ENCODE results near the gene CCDC86. TPM values are rescaled to one million over a fixed set of nuclear protein-coding genes. Genes with fewer than 3 reads are reported as not detected.

The CCDC86 gene
- polyA plus RNA-seq, 1 of the 3 experiments (the other 2 are of a cell fraction) = 34.7 TPM

GRCh38 chr11:60854847-60855725 lies 13.2 kb downstream of the CCDC86 start:
- TF ChIP-seq NRF1 (IDR thresholded peaks at IDR 0.05; ENCODE audit: low read depth, low read length) (no peak), FOXJ3 (CRISPR knock-in tag; IDR thresholded peaks at IDR 0.05) (no peak), IRF3 (IDR thresholded peaks at IDR 0.05; ENCODE audit: low read depth, low read length) (no peak), MEF2A (IDR thresholded peaks at IDR 0.05; ENCODE audit: borderline replicate concordance, low read depth) (no peak), RFX5 (IDR thresholded peaks at IDR 0.05; ENCODE audit: low read length) (no peak), FOSL2 (IDR thresholded peaks at IDR 0.05; ENCODE audit: borderline replicate concordance, low read depth) (no peak), EZH2phosphoT487 (IDR thresholded peaks at IDR 0.05; ENCODE audit: borderline replicate concordance, low read depth) (no peak), NFIC (IDR thresholded peaks at IDR 0.05; ENCODE audit: borderline replicate concordance) (no peak), FOXM1 (IDR thresholded peaks at IDR 0.05; ENCODE audit: low read depth) (no peak), TEAD4 (IDR thresholded peaks at IDR 0.05; ENCODE audit: borderline replicate concordance, insufficient read depth) (no peak), CHD2 (IDR thresholded peaks at IDR 0.05; ENCODE audit: low read length, partially characterized antibody) (no peak), POLR2AphosphoS5 (IDR thresholded peaks at IDR 0.05; ENCODE audit: low read depth, low read length) (no peak), SMC3 (IDR thresholded peaks at IDR 0.05; ENCODE audit: low read depth, low read length) (no peak), MXI1 (IDR thresholded peaks at IDR 0.05; ENCODE audit: low read depth, low read length) (no peak), GABPA (IDR thresholded peaks at IDR 0.05; ENCODE audit: low read depth) (no peak)
- H3K9me3 ChIP-seq = no peaks in the 10 kb centered on the region
- H3K4me2 ChIP-seq = no peak overlapping the region
- no peaks in the 10 kb centered on the region for H3K79me2 ChIP-seq (ENCODE audit: insufficient read depth)
- H4K20me1 ChIP-seq (ENCODE audit: insufficient read depth) = no peaks in the 10 kb centered on the region
- 67% methylated on average over 7 of the region's 8 CpGs for WGBS (ENCODE audit: low lambda C conversion rate)
- no peaks in the 10 kb centered on the region for H3K27me3 ChIP-seq (ENCODE audit: insufficient read depth)
- CTCF ChIA-PET = interaction anchor here (1.0 to 2.5 kb wide), 4 partner anchors 10 to 80 kb away, joined by 3 to 13 read pairs (median 6); no protein-coding TSS in a partner anchor
- POLR2A ChIA-PET = interaction anchor here (0.5 kb wide), 1 partner anchor 544 kb away, joined by 3 read pairs; no protein-coding TSS in a partner anchor
- H3K27ac ChIP-seq (ENCODE audit: low read depth in 2 of 2, low read length in 1 of 2) = no peak overlapping the region
- no peak overlapping the region for H3K9ac ChIP-seq
- no peaks in the 10 kb centered on the region for H3F3A ChIP-seq (replicated peaks; ENCODE audit: insufficient read depth)
- H3K4me1 ChIP-seq (ENCODE audit: control insufficient read depth in 1 of 2, insufficient read depth in 2 of 2, low read depth in 1 of 2, low read length in 1 of 2) = no peaks in the 10 kb centered on the region
- H2AFZ ChIP-seq (ENCODE audit: low read depth) = no peak overlapping the region
- no peak overlapping the region for H3K4me3 ChIP-seq (ENCODE audit: low read depth in 2 of 2, low read length in 1 of 2)
- no peaks in the 10 kb centered on the region for H3K9me2 ChIP-seq
- peaks cover 0 to 20% of the 10 kb centered on the region in 2 experiments for H3K36me3 ChIP-seq (replicated peaks in 1 of 2; ENCODE audit: control insufficient read depth in 1 of 2, insufficient read depth in 2 of 2, low read length in 1 of 2)
- DNase-seq = no peak

Measured in SK-N-SH (cell line).